ENCODE results near the gene ADA. TPM values are rescaled to one million over a fixed set of nuclear protein-coding genes. Genes with fewer than 3 reads are reported as not detected.

Gene ADA
- total and polyA plus RNA-seq, 9 of the 15 experiments (the other 6 are each of a cell fraction or from before 2014, with no cell fraction given) = 2.4 to 26.1 (median 5.3) TPM

- POLR2A ChIA-PET = interaction anchor here (0.6 to 1.1 kb wide), 2 partner anchors 40 to 42 kb away, joined by 3 to 4 read pairs; no protein-coding TSS in a partner anchor
Measured at GRCh38 chr20:44689809-44690208, 38.3 kb upstream of the ADA start.

More at GRCh38 chr20:44689809-44690208, 38.3 kb upstream of the ADA start:
- in situ Hi-C loops (cut with MboI) (loop anchor here (5.0 kb wide), 2 partner anchors 52 to 177 kb away; no protein-coding TSS in a partner anchor), intact Hi-C loops (cut with micrococcal nuclease) (no loop called here)
- no peak overlapping the region for H3K9ac ChIP-seq (ENCODE audit: insufficient read depth in 1 of 2, low read depth in 2 of 2, low read length in 2 of 2)
- H3K4me1 ChIP-seq (replicated peaks in 1 of 2; ENCODE audit: control insufficient read depth in 2 of 2, insufficient read depth in 2 of 2, low read length in 2 of 2) = no peaks in the 10 kb centered on the region; a peak in 1 of 5 replicates
- H3K4me3 ChIP-seq = no peak overlapping the region
- H3K27me3 ChIP-seq (ENCODE audit: control insufficient read depth in 2 of 2, insufficient read depth in 2 of 2, low read length in 2 of 2) = peaks cover 10 to 15% of the 10 kb centered on the region in 2 experiments; a peak in 3 of 5 replicates
- BruUV-seq (replicated peaks) = no TSS peak
- CTCF ChIA-PET (ENCODE audit: low intra/inter-chr PET ratio) = no interaction called here
- TF ChIP-seq POLR2G (IDR thresholded peaks at IDR 0.05; ENCODE audit: low read depth, low read length) (no peak), DIDO1 (tag; IDR thresholded peaks at IDR 0.05; ENCODE audit: low read depth) (no peak), PTTG1 (tag; IDR thresholded peaks at IDR 0.05; ENCODE audit: low read depth) (no peak), RNF219 (CRISPR knock-in tag; IDR thresholded peaks at IDR 0.05) (no peak), MBD1 (CRISPR knock-in tag; IDR thresholded peaks at IDR 0.05) (no peak), MLX (CRISPR knock-in tag; conservative IDR thresholded peaks at IDR 0.05) (no peak), ETV1 (tag; conservative IDR thresholded peaks at IDR 0.05; ENCODE audit: low read depth) (no peak), BHLHE40 (IDR thresholded peaks at IDR 0.05; ENCODE audit: low read length) (no peak), LARP7 (IDR thresholded peaks at IDR 0.05) (no peak), IRF2 (CRISPR knock-in tag; IDR thresholded peaks at IDR 0.05) (no peak), PKNOX1 (IDR thresholded peaks at IDR 0.05) (no peak), FOXK1 (CRISPR knock-in tag; IDR thresholded peaks at IDR 0.05; ENCODE audit: borderline replicate concordance) (no peak), PPARD (CRISPR knock-in tag; IDR thresholded peaks at IDR 0.05) (no peak)
- TF ChIP-seq, protein P1, sequence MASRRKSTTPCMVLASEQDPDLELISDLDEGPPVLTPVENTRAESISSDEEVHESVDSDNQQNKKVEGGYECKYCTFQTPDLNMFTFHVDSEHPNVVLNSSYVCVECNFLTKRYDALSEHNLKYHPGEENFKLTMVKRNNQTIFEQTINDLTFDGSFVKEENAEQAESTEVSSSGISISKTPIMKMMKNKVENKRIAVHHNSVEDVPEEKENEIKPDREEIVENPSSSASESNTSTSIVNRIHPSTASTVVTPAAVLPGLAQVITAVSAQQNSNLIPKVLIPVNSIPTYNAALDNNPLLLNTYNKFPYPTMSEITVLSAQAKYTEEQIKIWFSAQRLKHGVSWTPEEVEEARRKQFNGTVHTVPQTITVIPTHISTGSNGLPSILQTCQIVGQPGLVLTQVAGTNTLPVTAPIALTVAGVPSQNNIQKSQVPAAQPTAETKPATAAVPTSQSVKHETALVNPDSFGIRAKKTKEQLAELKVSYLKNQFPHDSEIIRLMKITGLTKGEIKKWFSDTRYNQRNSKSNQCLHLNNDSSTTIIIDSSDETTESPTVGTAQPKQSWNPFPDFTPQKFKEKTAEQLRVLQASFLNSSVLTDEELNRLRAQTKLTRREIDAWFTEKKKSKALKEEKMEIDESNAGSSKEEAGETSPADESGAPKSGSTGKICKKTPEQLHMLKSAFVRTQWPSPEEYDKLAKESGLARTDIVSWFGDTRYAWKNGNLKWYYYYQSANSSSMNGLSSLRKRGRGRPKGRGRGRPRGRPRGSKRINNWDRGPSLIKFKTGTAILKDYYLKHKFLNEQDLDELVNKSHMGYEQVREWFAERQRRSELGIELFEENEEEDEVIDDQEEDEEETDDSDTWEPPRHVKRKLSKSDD (conservative IDR thresholded peaks at IDR 0.05; ENCODE audit: low read length) = no peak
- H2AFZ ChIP-seq (ENCODE audit: low read depth, low read length) = no peak overlapping the region
- DNase-seq (ENCODE audit: extremely low read depth in 1 of 4, low spot score in 3 of 4) = no peak
- no peaks in the 10 kb centered on the region for H4K20me1 ChIP-seq (replicated peaks; ENCODE audit: control insufficient read depth, insufficient read depth, low read length)
- H3K79me2 ChIP-seq (ENCODE audit: control insufficient read depth, insufficient read depth, low read length) = no peaks in the 10 kb centered on the region
- no peak overlapping the region for H3K27ac ChIP-seq (ENCODE audit: extremely low read depth, low read depth, low read length)
- H3K4me2 ChIP-seq (ENCODE audit: insufficient read depth, low read length) = no peak overlapping the region
- no peaks in the 10 kb centered on the region; the same call in 1 of the 2 replicates for H3K9me3 ChIP-seq (replicated peaks; ENCODE audit: control insufficient read depth, insufficient read depth, low read depth, low read length)
- FAIRE-seq = no peak
- H3K9me1 ChIP-seq (ENCODE audit: control insufficient read depth, insufficient read depth, low read length) = no peaks in the 10 kb centered on the region
- no peak for ATAC-seq
- WGBS (ENCODE audit: insufficient coverage, low coverage, missing lambda C conversion rate) = 0% methylated on average over 3 of the region's 3 CpGs
- no peaks in the 10 kb centered on the region for H3K36me3 ChIP-seq (ENCODE audit: control insufficient read depth, insufficient read depth, low read length)
